Activated T-helper 17 cell treated with anti-CD3 and anti-CD28 coated beads, Interleukin-2, amount 50 U/mL, for 72 hours (primary cell): ENCODE results near the gene ATP1A2. TPM values are rescaled to one million over a fixed set of nuclear protein-coding genes. Genes with fewer than 3 reads are reported as not detected.

ENCODE experiments used
- ATAC-seq: fragments of 150-1000 bp; cut with Tn5 transposase; replicated peaks from 2 replicates; pipeline ENCODE4 v1.10.0; 2021; ENCODE audit warnings: mild to moderate bottlenecking, moderate library complexity
- H3K27ac Mint-ChIP-seq: one replicate; pipeline ENCODE4 v1.8.0; 2022; ENCODE audit warnings: mixed read lengths
- H3K27me3 Mint-ChIP-seq: one replicate; pipeline ENCODE4 v1.8.0; 2022; ENCODE audit warnings: mixed read lengths
- H3K36me3 Mint-ChIP-seq: one replicate; pipeline ENCODE4 v1.8.0; 2022; ENCODE audit warnings: low read depth, mild to moderate bottlenecking, mixed read lengths
- H3K4me1 Mint-ChIP-seq: one replicate; pipeline ENCODE4 v1.8.0; 2022; ENCODE audit warnings: mixed read lengths
- H3K4me3 Mint-ChIP-seq: one replicate; pipeline ENCODE4 v1.8.0; 2022; ENCODE audit warnings: mild to moderate bottlenecking, mixed read lengths
- H3K9me3 Mint-ChIP-seq: one replicate; pipeline ENCODE4 v1.8.0; 2022; ENCODE audit warnings: mixed read lengths
- total RNA-seq, 2 donors: library from RNA; stranded (reverse); gene quantifications; one replicate each; pipeline ENCODE4 v1.2.3, GENCODE V29; 2022

Gene ATP1A2
- total RNA-seq, 2 donors from 2014 or later = not detected

- Mint-ChIP-seq H3K4me3 (no peak overlapping the region), H3K27ac (peak overlapping the region; percentile 41), H3K27me3 (no peaks in the 10 kb centered on the region), H3K36me3 (peaks cover 40% of the 10 kb centered on the region), H3K4me1 (peaks cover 22% of the 10 kb centered on the region), H3K9me3 (no peaks in the 10 kb centered on the region)
- ATAC-seq = no peak
Observed at GRCh38 chr1:160093069-160093395, 22.5 kb upstream of the ATP1A2 start.

GRCh38 chr1:160093624-160094290, 21.8 kb upstream of the ATP1A2 start:
- H3K27me3 Mint-ChIP-seq = no peaks in the 10 kb centered on the region
- H3K9me3 Mint-ChIP-seq = no peaks in the 10 kb centered on the region
- H3K4me1 Mint-ChIP-seq = peaks cover 21% of the 10 kb centered on the region
- H3K27ac Mint-ChIP-seq = peak overlapping the region; percentile 41
- no peak overlapping the region for H3K4me3 Mint-ChIP-seq
- H3K36me3 Mint-ChIP-seq = peaks cover 34% of the 10 kb centered on the region
- ATAC-seq = no peak

DNA sequence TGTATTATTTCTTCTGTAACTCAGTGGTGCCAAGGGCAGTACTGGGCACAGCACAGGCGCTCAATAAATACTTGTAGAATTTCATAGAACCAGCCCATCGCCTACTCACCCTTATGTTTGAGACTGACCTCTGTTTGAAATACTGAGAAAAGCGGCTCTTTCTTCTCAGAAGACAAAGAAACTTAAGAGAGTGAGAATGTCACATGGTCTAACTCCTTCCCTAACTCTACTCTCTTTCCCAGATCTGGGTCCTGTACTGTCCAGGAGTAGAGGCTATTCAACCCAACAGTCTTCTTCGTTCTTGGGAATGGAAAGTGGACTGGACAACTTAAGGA, 21.3 kb upstream of the ATP1A2 start:
- peaks cover 18% of the 10 kb centered on the region for H3K4me1 Mint-ChIP-seq
- no peak for ATAC-seq
- H3K27me3 Mint-ChIP-seq = no peaks in the 10 kb centered on the region
- H3K4me3 Mint-ChIP-seq = no peak overlapping the region
- H3K27ac Mint-ChIP-seq = no peak overlapping the region
- H3K9me3 Mint-ChIP-seq = no peaks in the 10 kb centered on the region
- peaks cover 29% of the 10 kb centered on the region for H3K36me3 Mint-ChIP-seq

DNA sequence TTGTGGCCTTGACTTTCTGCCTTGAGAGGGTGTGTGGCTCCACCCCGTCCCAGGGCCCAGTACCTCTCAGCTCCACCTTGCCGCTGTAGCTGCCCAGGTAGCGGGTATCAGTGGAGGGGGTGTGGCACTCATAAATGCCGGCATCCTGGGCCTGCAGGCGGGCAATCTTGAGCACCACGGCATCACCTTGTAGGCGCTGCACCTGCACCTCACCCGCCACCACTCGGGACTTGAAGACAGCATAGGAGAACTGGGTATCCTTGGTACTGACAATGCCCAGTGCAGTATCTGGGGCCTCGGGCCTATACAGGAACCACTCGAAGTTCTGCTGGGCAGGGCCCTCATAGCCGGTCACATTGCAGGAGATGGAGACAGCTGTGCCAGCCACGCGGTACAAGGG, 20.8 kb upstream of the ATP1A2 start:
- no peak overlapping the region for H3K27ac Mint-ChIP-seq
- no peaks in the 10 kb centered on the region for H3K27me3 Mint-ChIP-seq
- no peaks in the 10 kb centered on the region for H3K9me3 Mint-ChIP-seq
- peaks cover 28% of the 10 kb centered on the region for H3K36me3 Mint-ChIP-seq
- ATAC-seq = no peak
- no peak overlapping the region for H3K4me3 Mint-ChIP-seq
- peaks cover 18% of the 10 kb centered on the region for H3K4me1 Mint-ChIP-seq

GRCh38 chr1:160095382-160096105, 20.0 kb upstream of the ATP1A2 start:
- no peak for ATAC-seq
- Mint-ChIP-seq H3K9me3 (no peaks in the 10 kb centered on the region), H3K36me3 (peaks cover 26% of the 10 kb centered on the region), H3K4me3 (peak overlapping the region; percentile 91), H3K27me3 (no peaks in the 10 kb centered on the region), H3K4me1 (peaks cover 18% of the 10 kb centered on the region), H3K27ac (peak overlapping the region; percentile 94)

DNA sequence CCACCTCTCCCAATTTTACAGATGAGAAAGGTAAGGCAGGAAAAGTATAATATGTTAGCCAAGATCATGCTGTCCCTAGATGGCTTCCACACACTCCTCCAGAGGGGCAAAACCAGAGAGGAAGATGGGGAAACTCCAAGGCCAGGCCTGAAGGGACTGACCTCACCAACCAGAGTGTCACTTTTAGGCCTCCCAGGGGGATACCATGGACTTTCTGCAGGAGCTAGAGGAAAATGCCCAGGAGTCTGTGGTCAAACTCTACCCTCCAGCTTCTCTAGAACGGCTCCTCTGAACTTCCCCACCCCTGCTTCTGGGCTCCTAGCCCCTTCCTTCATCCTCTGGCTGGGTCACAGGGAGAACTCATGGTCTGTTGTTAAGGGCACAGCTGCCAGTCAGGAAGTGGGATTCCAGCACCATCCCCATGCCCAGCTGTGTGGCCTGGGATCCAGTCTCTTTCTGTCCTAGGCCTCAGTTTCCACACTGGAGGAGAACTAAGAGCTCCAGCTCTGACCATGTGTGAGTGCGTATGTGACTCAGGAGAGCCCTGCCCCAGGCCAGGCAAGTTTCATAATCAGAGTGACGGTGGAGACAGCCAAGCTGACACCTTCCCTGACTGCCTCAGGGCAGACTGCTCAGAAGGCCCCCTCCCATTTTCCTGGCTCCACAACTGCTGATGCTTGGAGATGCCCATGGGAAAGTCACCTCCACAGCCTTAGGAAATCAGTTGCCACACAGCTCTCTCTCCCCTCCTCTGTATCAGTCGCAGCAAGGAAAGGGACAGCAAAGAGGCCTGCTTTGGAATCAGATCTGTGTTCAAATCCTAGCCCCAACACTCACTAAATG, 19.1 kb upstream of the ATP1A2 start:
- Mint-ChIP-seq H3K27me3 (no peaks in the 10 kb centered on the region), H3K9me3 (no peaks in the 10 kb centered on the region), H3K4me3 (peak overlapping the region; percentile 91), H3K36me3 (peaks cover 17% of the 10 kb centered on the region), H3K4me1 (peaks cover 23% of the 10 kb centered on the region), H3K27ac (peak overlapping the region; percentile 94)
- no peak for ATAC-seq

DNA sequence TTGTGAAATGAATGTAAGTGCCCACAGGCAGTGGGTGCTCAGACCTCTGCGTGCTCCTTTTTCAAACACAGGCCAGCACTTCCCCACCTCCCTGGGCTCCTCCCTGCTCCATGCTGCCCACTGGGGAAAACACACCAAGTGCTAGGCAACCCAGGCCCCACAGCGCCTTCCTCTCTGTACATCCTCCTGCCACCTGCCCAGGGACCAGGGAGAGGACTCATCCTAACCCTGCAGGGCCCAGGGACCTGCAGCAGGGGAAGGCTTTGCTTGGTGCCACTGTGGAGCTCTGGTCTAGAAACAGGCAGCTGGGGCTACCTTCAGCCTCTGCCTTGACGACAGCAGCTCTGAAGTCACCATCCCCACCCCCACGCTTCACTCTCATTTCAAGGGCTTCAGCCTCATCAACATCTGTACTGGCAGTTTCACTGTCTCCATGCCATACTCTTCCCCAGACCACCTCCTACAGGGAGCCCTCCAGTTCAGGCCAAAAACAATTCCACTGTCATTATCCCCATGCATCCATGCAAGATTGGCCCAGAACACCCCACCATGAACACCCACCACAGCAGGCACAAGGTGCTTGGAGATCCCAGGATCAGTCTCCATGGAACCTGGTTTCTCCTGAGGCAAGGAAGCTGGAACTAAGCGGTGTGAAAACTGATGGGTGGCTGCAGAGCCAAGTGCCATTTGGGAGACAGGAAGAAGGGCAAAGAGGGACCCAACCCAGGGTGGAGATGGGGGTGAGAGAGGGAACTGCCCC, 18.2 kb upstream of the ATP1A2 start:
- Mint-ChIP-seq H3K4me3 (peak overlapping the region; percentile 91), H3K4me1 (peaks cover 25% of the 10 kb centered on the region), H3K36me3 (peaks cover 17% of the 10 kb centered on the region), H3K27me3 (no peaks in the 10 kb centered on the region), H3K9me3 (no peaks in the 10 kb centered on the region), H3K27ac (peak overlapping the region; percentile 94)
- peak; percentile 11 for ATAC-seq

GRCh38 chr1:160097911-160098851, 17.4 kb upstream of the ATP1A2 start, which contains the start of gene IGSF8:
Gene IGSF8 (minus strand): TSS chr1:160098619. CDS start chr1:160098472, 147 bp downstream.
- Mint-ChIP-seq H3K4me1 (peaks cover 25% of the 10 kb centered on the region), H3K27me3 (no peaks in the 10 kb centered on the region), H3K4me3 (peak within 1 kb of the TSS; percentile 91), H3K36me3 (peaks cover 15% of the 10 kb centered on the region), H3K9me3 (no peaks in the 10 kb centered on the region), H3K27ac (peak within 1 kb of the TSS; percentile 94)
- ATAC-seq = peak; percentile 68

DNA sequence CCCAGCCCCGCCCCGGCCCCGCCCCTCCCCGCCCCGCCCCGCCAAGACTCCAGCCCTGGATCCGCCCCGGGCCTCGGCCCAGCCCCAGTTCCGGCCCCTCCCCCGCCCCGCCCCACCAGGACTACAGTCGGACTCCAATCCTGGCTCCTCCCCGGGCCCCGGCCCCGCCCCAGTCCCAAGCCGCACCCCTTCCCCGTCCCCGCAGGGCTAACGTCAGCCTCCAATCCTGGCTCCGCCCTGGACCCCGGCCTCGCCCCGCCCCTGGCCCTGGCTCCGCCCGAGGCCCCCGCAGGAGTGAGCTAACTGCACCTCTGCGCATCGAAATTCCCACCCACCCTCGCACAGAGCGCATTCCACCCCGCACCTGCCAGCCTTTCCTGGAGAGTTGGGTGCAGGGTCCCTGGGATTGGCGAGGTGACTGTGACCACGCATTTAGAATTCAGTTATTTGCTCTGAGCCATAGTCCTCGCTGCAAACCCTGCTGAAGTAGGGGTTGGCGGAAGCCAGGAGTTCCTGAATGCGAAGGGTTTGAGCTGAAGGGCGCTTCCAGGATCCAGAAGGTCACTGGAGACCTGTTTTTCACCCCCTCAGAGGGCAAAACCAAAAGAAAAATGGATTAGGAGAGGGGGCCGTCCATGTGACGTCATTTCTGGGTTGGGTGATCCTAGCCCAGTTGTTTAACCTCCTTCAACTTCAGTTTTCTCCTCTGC, 16.6 kb upstream of the ATP1A2 start:
- Mint-ChIP-seq H3K4me3 (peak overlapping the region; percentile 91), H3K27me3 (no peaks in the 10 kb centered on the region), H3K27ac (peak overlapping the region; percentile 81), H3K36me3 (peaks cover 7% of the 10 kb centered on the region), H3K4me1 (peaks cover 25% of the 10 kb centered on the region), H3K9me3 (no peaks in the 10 kb centered on the region)
- ATAC-seq = peak; percentile 91

DNA sequence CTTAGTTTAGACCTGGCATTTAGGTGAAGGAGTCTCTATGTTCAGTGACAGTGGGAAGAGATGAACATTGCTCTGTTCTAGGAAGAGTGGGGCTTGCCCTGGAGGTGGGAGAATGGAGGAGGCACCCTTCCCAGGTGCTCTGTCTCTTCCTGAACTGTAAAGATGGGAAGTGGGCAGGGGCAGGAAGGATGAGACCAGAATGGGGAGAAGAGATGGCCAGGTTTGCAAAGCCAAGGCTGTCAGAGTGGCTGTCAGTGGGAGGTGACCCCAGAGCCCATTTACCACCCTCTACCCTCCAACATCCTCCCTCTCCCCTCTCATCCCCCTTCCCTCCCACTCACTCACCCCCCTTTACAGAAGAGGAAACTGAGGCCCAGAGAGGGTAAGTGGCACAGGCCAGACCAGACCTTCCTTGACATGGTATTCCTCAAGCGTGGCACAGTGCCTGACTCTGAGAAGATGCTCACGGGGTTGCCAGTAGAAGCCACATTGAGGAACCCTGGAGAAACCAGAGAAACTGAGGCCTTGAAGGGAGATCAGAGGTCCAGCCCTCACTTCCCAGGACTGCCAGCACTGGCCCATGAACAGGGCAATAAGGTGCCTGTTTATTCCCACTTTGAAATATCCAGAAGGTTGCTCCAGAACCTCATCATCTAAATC, 15.7 kb upstream of the ATP1A2 start:
- no peaks in the 10 kb centered on the region for H3K36me3 Mint-ChIP-seq
- ATAC-seq = no peak
- no peaks in the 10 kb centered on the region for H3K9me3 Mint-ChIP-seq
- H3K27me3 Mint-ChIP-seq = no peaks in the 10 kb centered on the region
- peaks cover 25% of the 10 kb centered on the region for H3K4me1 Mint-ChIP-seq
- H3K27ac Mint-ChIP-seq = peak overlapping the region; percentile 81
- H3K4me3 Mint-ChIP-seq = peak overlapping the region; percentile 91

GRCh38 chr1:160101037-160101716, 14.4 kb upstream of the ATP1A2 start:
- Mint-ChIP-seq H3K4me1 (peaks cover 20% of the 10 kb centered on the region), H3K4me3 (peak overlapping the region; percentile 56), H3K36me3 (no peaks in the 10 kb centered on the region), H3K27me3 (no peaks in the 10 kb centered on the region), H3K27ac (peak overlapping the region; percentile 84), H3K9me3 (no peaks in the 10 kb centered on the region)
- peak; percentile 15 for ATAC-seq
